Measurements from ENCODE around the gene HDAC7.

HDAC7 gene

GRCh38 chr12:47820631-47821345, 1.1 kb upstream of the HDAC7 start:
- DNase-seq (ENCODE audit: low read depth, low spot score), result peak; percentile 77
- peak overlapping the region; percentile 84 for H3K4me3 ChIP-seq (ENCODE audit: low read depth, low read length)
- CTCF ChIA-PET, result interaction anchor here (0.6 to 39.4 kb wide), 10 partner anchors 8 to 793 kb away, joined by 3 to 751 read pairs (median 3); no protein-coding TSS in a partner anchor
- POLR2A ChIA-PET, result interaction anchor here (0.6 to 3.4 kb wide), 11 partner anchors 9 to 339 kb away, joined by 3 to 14 read pairs (median 7); no protein-coding TSS in a partner anchor
- TF ChIP-seq, protein P1, sequence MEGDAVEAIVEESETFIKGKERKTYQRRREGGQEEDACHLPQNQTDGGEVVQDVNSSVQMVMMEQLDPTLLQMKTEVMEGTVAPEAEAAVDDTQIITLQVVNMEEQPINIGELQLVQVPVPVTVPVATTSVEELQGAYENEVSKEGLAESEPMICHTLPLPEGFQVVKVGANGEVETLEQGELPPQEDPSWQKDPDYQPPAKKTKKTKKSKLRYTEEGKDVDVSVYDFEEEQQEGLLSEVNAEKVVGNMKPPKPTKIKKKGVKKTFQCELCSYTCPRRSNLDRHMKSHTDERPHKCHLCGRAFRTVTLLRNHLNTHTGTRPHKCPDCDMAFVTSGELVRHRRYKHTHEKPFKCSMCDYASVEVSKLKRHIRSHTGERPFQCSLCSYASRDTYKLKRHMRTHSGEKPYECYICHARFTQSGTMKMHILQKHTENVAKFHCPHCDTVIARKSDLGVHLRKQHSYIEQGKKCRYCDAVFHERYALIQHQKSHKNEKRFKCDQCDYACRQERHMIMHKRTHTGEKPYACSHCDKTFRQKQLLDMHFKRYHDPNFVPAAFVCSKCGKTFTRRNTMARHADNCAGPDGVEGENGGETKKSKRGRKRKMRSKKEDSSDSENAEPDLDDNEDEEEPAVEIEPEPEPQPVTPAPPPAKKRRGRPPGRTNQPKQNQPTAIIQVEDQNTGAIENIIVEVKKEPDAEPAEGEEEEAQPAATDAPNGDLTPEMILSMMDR (IDR thresholded peaks at IDR 0.05; ENCODE audit: insufficient read depth, low read length, missing control alignments), result no peak

DNA sequence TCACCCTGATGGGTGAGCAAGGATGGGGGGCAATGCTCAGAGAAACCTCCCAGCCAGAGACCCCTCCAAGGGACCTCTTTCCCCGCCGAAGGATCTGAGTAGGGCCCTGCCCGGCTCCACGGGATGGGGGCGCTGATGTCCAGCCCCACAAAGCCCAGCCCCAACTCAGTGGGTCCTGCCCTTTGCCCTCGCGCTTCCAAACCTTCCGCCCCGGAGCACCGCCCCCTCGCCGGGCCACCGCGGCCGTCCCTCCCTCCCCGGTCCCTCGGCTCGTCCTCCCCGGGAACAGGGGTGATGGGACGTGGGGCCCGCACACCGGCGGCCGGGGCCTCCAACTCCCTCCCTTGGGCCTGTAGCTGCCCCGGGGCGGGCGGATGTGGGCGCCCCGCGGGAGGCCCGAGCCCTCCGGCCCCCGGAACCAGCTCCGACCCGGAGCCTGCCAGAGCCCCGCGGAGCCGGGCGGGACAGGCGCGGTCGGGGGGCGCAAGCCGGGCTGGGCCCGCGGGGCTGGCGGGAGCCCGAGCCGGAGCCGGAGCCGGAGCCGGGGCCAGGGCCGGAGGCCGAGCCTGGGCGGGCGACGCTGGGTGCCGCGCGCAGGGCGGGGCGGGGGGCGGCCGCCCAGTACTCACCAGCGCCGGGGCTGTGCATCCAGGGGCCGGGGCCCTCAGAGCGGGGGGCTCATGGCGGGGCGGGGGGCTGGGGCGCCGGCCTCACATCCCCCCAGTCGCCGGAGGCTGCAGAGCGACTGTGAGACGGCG, 386 bp downstream of the HDAC7 start:
- no peak for DNase-seq (ENCODE audit: low read depth, low spot score)
- peak overlapping the region; percentile 84 for H3K4me3 ChIP-seq (ENCODE audit: low read depth, low read length)
- TF ChIP-seq, protein P1 (IDR thresholded peaks at IDR 0.05; ENCODE audit: insufficient read depth, low read length, missing control alignments), result peak; percentile 31
- CTCF ChIA-PET, result interaction anchor here (1.1 to 39.4 kb wide), 3 partner anchors 12 to 370 kb away, joined by 3 to 751 read pairs (median 18); no protein-coding TSS in a partner anchor
- POLR2A ChIA-PET, result interaction anchor here (1.0 to 3.4 kb wide), 7 partner anchors 9 to 62 kb away, joined by 3 to 14 read pairs (median 8); no protein-coding TSS in a partner anchor

DNA sequence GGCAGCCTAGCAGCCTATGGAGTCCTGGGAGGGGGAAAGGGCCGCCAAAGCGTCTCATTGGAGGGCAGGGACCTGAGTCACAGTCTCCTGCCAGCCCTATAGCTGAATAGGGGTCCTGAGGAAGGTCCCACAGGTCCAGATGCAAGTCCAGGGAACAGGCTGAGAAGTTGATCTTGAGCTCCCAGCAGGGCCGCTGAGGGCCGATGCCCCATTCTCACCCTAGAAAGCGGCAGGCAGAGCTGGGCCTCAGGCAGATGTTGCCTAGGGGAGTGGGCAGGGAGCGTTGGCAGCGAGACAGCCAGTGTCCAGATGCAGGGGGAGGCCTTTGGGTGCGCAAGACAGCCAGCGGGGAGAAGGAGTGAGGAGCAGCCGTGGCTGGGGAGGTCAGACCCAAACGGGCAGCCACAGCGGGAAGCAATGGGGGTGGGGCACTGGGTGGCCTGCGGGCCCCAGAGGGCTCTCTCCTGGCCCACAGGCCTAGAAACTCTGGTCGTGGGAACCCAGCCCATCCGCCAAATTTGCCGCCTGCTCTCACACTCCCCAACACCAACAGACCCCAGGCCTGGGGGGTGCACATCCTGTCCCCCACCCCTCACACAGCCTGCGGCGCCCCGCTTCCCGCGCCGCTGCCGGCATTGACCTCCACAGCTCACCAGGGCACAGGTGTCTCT, 1.1 kb downstream of the HDAC7 start:
- TF ChIP-seq, protein P1 (IDR thresholded peaks at IDR 0.05; ENCODE audit: insufficient read depth, low read length, missing control alignments), result no peak
- peak overlapping the region; percentile 84 for H3K4me3 ChIP-seq (ENCODE audit: low read depth, low read length)
- DNase-seq (ENCODE audit: low read depth, low spot score), result no peak
- CTCF ChIA-PET, result interaction anchor here (1.0 to 39.4 kb wide), 7 partner anchors 11 to 371 kb away, joined by 3 to 751 read pairs (median 6); no protein-coding TSS in a partner anchor
- POLR2A ChIA-PET, result interaction anchor here (0.8 to 3.4 kb wide), 5 partner anchors 10 to 29 kb away, joined by 3 to 13 read pairs (median 3); no protein-coding TSS in a partner anchor

DNA sequence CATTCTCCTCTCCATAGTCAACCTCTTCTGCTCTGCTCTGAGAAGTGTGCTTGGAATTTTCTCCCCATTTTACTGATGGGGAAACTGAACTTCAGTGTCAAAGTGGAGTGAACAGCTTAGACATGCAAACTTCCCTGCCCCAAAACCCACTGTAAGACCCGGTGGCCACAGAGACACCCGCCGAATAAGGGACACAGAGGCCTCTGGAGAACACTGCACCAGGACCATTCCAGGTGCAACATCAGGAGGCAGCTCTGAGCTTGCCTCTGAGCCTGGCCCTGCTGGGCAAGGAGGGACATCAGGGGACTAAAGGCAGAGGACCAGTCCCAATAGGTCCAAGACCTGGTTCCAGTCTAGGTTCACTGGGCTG, 1.7 kb downstream of the HDAC7 start:
- CTCF ChIA-PET, result interaction anchor here (0.7 to 39.4 kb wide), 17 partner anchors 11 to 371 kb away, joined by 3 to 751 read pairs (median 4); no protein-coding TSS in a partner anchor
- POLR2A ChIA-PET, result interaction anchor here (0.8 to 3.4 kb wide), 4 partner anchors 10 to 28 kb away, joined by 3 to 13 read pairs (median 5); no protein-coding TSS in a partner anchor
- TF ChIP-seq, protein P1 (IDR thresholded peaks at IDR 0.05; ENCODE audit: insufficient read depth, low read length, missing control alignments), result no peak
- DNase-seq (ENCODE audit: low read depth, low spot score), result no peak
- H3K4me3 ChIP-seq (ENCODE audit: low read depth, low read length), result peak overlapping the region; percentile 84

DNA sequence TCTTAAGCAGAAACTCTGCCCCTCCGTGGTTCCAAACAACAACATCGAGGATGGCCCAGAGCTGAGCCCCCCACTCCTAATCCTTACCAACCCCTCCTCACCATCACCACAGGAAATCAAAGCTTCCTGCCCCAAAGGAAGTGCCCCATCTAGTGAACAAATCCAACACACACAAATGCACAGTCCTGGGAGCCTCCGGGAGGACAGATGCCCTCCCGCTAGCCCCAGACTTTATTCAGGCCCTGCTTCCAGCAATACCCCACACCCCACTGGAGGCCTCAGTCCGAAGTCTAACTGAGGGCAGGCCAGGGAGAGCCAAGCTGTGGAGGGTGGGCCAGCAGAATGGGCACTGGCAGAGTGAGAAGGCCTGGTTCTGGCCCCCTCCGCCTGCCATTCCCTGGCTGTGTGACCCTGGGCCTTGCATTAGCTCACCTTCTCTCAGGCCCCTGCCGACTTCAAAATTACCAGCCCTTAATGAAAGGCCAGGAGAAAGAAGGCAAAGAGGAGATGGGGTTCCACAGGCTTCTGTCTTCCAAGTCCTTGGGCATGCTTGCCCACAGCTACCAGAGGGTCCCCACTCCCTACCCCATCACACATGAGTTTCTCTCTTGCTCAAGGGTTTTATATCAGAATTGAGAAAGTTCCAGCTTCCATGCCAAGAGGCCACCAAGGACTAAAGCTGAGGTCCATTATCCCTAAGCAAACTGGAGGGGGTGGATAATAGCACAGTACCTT, 2.3 kb downstream of the HDAC7 start:
- TF ChIP-seq, protein P1 (IDR thresholded peaks at IDR 0.05; ENCODE audit: insufficient read depth, low read length, missing control alignments), result peak; percentile 19
- no peak for DNase-seq (ENCODE audit: low read depth, low spot score)
- CTCF ChIA-PET, result interaction anchor here (0.7 to 39.4 kb wide), 19 partner anchors 10 to 146 kb away, joined by 3 to 751 read pairs (median 4); partner anchors contain the start of genes RAPGEF3 and TMEM106C
- H3K4me3 ChIP-seq (ENCODE audit: low read depth, low read length), result peak overlapping the region; percentile 84
- POLR2A ChIA-PET, result interaction anchor here (0.9 to 2.6 kb wide), 2 partner anchors 11 to 14 kb away, joined by 3 to 7 read pairs; no protein-coding TSS in a partner anchor
